ENCODE results near the gene NFILZ.
A peak's percentile ranks its signal among the peaks of the same experiment; 100 is the strongest.

NFILZ gene

DNA sequence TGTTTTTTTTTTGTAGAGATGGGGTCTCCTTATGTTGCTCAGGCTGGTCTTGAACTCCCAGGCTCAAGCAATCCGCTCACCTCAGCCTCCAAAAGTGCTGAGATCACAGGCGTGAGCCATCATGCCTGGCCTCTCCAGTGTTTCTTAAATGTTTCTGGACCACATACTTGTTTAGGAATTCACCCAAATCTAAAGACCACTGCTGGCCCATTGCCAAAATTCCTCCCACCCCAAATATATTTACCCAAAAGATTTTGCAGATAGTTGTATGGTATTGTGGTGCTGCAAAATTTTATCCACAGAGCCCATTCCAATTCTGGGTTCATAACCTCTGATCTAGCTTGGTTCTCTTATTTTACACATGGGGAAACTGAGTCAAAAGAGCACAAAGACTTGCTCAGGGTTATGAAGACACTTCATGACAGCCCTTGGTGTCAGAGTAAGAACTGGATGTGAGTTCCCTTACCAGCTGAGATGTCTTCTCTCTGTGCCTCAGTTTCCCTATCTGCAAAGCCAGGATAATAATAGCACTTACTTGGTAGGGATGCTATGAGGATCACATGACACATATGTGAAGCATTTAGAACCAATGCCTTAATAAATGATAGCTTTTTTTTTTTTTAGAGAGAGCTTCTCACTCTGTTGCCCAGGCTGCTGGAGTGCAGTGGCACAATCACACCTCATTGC, 10.9 kb downstream of the NFILZ start:
- peak in 1 of 51 donors; percentile 5 for DNase-seq

DNA sequence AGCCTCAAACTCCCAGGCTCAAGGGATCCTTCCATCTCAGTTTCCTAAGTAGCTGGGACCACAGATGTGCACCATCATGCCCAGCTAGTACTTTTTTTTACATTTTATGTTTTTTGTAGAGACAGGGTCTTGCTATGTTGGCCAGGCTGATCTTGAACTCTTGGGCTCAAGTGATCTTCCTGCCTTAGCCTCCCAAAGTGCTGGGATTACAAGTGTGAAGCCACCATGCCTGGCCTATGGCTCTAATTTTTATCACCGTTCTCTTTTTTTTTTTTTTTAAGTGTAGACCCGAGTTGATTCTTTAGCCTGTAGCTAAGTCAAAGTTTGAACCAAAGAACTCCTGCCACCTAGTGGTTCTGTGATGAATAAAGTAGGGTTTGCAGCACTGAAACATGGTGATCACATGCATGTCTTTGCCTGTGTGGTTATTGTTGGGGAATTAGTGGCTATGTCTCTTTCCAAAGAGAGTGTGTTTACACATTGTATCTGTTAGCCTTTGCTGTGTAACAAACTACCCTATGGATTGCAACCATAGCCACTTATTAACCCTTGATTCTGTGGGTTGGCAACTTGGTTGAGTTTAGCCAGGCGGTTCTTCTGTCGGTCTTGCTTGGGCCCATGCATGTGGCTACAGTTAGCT, 11.6 kb downstream of the NFILZ start:
- DNase-seq: no peak

DNA sequence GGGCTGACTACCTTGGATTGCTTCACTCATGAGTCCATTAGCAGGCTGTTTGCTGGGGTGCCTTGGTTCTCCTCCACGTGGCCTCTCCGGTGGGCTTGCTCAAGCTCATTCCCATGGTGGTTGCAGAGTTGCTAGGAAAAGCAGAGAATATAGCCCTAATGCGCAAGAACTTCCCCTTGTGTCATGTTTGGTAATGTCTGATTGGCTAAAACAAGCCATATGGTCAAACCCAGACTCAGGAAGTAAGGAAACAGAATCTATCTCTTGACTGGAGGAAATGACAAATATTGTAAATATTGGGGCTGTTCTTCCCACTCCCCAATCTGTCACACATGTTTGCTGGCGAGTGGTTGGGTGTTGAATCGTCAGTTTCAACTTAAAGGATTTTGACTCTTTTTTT, 12.1 kb downstream of the NFILZ start:
- DNase-seq: no peak

DNA sequence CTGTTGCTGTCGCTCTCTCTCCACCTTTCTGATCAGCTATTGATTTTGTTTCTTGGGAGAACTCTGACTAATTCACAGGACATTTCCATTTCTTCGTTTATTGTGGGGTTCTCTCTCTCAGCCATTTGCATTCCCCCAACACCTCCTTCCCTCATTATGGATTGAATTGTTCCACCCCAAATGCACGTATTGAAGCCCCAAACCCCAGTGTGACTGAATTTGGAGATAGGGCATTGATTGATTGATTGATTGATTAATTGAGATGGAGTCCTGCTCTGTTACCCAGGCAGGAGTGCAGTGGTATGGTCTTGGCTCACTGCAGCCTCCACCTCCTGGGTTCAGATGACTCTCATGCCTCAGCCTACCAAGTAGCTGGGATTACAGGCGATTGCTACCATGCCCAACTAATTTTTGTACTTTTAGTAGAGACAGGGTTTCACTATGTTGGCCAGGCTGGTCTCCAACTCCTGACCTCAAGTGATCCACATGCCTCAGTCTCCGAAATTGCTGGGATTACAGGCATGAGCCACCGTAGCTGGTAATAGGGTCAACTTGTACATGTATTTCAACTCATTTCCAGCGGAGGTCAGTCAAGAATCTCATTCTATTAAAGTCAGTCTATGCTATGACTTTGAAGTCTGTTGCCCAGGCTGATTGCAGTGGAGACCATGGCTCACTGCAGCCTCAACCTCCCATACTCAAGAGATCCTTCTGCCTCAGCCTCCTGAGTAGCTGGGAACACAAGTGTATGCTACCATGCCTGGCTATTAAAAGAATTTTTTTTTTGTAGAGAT, 13.6 kb downstream of the NFILZ start:
- DNase-seq: no peak

DNA sequence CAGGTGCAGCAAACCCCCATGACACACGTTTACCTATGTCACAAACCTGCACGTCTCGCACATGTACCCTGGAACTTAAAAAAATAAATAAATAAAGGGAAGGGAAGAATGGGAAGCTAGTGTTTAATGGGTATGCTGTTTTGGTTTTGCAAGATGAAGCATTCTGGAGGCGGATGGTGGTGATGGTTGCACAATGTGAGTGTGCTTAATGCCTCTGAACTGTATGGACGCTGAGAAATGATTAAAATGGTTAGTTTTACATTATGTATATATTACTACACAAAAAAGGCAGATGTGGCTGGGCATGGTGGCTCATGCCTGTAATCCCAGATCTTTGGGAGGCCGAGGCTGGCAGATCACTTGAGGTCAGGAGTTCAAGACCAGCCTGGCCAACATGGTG, 17.8 kb downstream of the NFILZ start:
- no peak for DNase-seq

DNA sequence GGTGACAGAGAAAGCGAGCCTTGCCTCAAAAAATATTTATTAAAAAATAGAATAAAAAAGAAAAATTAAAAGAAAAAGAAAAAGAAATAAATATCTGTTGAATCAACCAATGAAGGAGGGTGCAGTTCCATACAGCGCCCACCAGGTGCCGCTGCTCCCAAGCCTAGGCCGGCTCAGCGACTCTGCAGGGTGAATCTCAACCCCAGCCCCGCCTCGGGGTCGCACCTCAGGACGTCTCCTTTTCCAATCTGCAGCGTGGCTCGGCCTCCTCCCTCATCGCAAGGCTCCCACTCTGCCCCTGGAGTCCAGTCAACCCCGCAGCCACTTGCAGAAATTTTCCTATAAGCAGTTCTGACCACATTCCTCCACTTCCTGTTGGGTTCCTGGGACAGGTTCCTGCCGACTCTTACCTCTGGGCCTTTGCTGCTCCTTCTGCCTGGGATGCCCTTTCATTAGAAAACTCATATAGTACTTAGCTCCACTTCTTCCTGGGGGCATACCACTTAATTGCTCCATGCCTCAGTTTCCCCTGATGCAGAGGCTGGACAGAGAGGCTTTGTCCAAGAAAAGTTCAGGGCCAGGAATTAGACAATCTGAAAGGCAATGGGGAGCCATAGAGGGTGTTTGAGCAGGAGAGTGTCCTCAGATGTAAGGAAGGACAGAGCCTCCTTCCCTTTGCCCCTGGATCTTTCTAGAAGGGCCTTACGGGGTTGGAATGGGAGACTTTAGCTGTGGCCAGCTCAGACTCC, 24.3 kb downstream of the NFILZ start:
- peak in 23 of 51 donors; percentile 1 to 55 (median 17) for DNase-seq

DNA sequence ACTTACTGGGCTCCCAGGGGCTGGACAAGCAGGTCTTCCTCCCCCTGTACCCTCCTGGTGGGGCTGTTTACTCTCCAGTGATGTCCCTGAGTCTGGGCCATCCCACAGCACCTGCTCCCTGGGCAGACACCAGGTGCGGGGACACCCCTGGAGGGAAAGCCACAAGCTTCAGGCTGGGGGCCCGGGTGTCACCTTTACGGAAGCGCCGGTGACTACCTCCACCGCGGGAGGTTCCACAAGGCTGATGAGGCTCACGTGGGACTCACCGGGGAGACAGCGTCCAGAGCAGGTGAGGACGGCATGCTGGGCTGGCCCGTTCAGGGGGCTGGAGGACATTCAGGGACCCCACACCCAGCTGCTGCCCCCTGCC, 24.9 kb downstream of the NFILZ start:
- no peak for DNase-seq

DNA sequence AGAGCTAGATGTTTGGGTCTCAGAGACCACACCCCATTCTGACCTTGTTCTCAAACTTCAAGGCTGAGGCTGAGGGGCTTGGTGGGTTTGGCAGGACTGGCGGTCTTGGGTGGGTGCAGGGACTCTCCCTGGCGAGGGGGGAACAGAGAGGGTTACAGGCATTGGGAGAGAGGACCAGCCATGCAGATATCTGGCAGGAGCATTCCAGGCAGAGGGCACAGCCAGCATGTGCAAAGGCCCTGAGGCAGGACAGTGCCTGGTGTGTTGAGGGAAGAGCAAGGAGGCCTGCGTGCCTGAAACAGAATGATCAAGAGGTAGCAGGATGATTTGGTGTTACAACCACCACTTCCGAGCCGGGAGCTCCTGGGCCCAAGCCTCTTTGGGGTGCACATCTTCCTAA, 27.4 kb downstream of the NFILZ start:
- DNase-seq: no peak

DNA sequence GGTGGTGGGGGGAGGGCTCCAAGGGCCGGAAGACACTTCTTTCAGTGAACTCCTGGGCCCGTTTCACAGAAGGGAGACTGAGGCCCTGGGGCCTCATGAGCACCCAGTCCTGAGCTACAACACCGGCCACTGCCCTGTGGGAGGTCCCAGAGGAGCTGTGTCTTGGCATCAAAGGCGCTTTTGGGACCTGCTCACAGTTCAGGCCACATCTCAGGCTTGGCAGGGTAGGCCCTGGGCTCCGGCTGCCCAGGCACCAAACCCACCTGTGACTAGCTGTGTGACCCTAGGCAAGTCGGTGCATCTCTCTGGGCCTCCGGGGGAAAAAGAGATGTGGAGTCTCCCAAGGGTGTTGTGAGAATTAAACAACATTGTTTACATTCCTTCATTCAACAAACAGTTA, 29.5 kb downstream of the NFILZ start:
- DNase-seq: no peak

DNA sequence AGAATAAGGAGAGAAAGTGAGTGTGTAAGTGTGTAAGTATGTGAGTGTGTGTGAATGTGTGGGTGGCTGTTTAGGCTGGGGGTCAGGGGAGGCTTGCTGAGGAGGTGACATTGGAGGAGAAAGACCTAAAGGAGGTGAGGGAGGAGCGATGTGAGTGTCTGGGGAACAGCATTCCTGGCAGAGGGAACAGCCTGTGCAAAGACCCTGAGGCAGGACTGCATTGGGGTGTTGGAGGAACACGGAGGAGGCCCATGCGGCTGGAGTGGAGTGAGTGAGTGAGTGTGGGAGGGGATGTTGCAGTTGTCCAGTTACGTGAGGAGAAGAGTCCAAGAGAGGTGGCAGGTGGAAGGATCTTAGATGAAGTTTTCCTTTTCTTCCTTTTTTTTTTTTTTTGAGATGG, 31.8 kb downstream of the NFILZ start:
- DNase-seq: no peak

DNA sequence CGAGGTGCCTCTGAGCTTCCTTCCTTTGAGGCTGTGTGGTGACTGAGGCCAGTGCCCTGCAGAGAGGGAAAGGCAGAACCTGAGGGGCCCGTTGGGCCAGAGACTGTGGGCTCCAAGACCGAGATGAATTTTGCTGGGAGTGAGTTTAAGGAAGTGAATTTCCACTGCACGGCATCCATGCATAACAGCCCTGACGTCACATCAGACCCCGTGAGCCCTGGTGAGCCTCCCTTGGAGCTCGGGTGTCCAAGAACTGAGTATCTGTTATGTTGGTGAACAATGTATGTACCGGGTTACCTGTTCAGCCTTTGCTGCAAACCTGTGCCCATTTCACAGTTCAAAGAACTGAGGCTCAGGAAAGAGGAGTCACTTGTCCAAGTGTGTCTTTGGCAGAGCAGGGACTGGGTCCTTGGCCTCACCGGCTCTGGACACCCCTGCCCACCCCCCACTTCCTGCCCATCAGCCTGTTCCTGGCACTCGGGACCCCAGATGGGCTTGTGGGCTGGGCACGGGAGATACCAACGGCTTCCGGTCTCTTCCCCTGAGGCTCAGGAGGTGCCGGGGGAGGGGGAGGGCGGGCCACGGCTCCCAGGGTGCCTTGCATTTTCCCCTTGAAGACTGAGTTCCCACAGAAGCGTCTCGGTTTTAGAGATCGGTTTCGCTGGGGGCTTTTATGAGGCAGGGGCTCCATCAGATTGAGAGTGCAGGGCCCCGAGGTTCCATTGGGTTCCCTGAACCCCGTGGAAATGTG, 33.7 kb downstream of the NFILZ start:
- peak in 4 of 51 donors; percentile 0 to 10 (median 2) for DNase-seq

DNA sequence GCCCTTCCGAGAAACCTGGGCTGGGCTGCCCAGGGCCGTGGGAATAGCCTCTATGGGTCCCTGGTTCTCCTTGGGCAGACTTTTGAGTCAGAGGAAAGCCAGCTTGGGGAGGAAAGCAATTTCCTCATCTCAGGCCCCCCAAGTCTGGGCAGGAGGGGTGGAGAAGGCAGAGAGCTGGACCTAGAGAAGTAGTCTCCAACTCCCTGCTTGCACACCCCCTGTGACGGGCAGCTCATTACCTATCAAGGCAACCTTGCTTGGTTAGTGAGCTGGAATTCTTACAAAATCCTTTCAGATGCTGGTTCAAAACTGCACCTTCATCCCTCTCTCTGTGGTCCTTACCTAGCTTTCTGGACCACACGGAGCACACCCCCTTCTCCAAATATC, 34.2 kb downstream of the NFILZ start:
- DNase-seq: no peak

DNA sequence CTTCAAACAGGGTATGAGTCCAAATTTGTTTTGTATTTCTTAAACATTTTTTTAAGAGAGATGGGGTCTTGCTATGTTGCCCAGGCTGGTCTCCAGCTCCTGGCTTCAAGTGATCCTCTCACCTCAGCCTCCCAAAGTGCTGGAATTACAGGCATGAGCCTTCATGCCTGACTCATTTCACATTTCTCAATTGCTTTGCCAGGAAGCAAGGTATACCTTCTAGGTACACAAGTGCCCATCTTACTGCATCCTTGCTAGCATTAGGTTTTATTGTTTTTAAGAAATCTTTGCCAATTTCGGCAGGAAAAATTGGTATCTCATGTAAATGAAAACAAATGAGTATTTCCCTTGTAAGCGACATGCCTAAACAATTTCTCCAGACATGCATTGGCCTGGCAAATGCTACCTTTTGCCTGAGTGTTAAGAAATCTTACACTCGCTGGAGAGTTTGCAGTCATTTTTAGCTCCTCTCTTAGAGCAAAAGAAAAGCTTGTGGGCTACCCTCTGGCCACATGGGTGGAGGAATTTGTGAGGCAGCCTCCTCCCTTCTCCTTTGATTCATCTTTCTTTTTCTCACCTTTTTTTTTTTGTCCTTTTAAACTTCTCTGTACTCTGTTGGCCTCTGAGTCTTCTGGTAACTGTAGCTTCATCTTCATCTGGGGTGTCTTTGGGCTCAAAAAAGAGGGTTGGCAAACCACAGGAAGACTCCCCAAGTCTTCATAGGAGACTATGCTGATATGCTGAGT, 35.2 kb downstream of the NFILZ start:
- no peak for DNase-seq

DNA sequence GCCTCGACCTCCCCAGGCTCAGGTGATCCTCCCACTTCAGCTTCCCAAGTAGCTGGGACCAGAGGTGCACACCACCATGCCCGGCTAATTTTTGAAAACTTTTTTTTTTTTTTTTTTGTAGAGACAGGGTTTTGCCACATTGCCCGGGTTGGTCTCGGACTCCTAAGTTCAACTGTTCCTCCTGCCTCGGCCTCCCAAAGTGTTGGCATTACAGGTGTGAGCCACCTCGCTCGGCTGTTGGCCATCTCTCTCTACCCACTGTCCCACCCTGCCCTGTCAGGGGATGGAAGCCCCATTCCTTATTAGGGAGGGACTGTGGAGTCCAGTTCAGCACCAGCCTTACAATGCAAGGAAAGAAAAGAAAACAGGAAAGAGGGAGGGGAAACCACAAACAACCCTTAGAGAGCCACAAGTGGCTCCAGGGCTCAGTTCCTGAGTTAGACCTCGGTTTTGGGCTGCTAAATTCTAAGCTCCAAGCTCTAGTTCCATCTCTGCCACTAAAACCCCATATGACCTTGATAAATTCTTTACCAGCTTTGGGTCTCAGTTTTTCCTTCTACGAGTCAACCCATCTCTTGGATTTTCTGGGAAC, 36.5 kb downstream of the NFILZ start:
- no peak for DNase-seq

DNA sequence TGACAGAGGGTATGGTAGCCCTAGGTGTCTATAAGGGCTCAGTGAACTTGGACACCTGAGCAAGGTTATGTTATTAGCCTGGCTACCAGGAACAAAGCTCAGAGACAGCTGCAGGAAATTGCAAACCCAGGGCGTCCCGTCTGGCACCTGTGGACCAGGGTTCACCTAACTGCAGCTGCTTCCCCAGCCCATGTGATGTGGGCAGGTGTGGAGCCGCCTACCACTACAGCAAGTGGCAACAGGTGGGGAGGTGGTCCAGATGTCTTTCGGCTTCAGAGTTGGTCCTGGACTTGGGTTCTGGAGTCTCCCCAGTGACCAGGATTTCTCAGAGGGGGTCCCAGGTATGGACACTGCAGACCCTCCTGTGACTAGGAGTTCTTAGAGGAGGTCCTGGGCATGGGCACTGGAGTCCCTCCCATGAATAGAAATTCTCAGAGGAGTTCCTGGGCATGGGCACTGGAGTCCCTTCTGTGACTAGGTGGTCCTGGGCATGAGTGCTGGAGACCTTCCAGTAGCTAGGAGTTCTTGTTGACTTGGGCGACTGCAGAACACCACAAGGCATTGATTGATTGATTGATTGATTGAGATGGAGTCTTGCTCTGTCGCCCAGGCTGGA, 43.0 kb downstream of the NFILZ start:
- DNase-seq: no peak

DNA sequence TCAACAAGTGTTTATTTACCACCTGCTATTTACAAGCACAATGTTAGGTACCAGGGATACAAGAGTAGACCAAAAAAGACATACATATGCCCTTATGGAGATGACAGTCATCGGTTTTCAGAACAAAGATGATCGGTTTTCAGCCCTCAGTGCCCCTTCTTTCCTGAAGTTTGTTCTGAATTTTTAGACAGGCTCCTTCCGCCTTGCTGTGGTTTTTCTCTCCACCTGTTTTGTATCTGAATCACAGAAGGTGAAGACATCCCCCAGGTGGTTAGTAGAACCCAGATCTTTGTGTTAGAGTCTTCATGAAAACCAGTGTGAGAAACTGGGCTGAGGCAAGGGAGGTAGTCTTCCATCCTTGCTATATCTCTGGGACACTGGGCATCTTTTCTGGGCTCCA, 44.6 kb downstream of the NFILZ start:
- no peak for DNase-seq

DNA sequence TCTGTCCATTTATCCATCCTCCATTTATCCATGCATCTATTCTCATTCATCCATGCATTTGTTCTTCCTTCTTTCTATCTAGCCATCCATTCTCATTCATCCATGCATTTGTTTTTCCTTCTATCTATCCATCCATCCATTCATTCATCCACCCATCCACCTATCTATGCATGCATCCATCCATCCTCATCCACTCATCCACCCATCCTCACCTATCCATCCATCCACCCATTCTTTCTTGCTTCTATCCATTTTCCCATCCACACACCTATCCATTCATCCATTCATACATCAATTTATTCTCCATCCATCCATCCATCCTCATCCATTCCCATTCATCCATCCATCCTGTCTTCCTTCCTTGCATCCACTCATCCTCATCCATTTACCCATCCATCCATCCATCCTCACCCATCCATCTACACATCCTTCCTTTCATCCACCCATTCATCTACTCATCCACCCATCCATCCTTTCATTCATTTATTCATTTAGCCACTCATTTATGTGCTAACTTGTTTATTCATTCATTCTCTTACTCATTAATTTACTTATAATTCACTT, 47.9 kb downstream of the NFILZ start:
- DNase-seq: no peak

All from hypothalamus (tissue), 51 donors.